Measurements from ENCODE around the gene HOOK2. TPM values are rescaled to one million over a fixed set of nuclear protein-coding genes. Genes with fewer than 3 reads are reported as not detected.

HOOK2 gene
- total RNA-seq, 1 donor, result 21.7 TPM

DNA sequence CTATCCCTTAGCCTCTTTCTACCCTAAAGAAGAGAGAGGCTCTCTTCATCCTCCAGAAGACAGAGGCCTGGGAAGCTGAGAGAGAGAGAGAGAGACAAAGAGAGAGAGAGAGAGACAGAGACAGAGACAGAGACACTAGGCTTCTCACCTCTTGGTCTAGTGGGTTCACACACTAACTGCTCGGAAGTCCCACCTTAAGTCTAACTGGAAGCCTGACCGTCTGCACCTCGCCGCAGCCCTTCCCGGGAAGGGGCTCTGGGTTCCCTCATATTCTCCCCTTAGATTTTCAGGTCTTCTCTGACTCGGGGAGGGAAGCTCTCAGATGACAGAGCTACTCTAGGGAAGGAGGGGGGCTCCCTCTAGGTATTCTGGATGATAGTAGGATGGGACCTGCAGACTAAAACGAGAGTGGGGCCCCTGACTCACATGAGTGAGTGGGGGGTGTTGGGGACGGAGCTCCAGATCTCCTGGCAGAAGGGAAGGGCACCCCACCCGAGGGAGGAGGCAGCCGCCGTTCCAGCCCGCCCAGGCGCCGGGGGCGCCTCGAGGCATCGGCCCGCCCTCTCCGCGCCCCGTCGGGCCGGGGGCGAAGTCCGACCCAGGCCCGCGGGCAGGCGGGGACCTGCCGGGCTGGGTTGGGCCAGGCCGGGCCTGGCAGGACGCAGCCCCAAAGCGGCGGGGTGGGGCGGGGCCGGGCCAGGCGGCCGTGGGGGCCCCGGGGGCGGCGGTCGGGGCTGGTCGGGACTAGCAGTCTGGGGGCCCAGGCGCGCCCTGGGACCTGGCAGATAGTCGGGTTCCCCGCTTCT is 13.9 kb upstream of the HOOK2 start:
- H2AFZ ChIP-seq (ENCODE audit: low read length), result peak overlapping the region; percentile 18
- DNase-seq (ENCODE audit: insufficient read length, low spot score, missing footprints), result peak; percentile 89
- peaks cover 28% of the 10 kb centered on the region for H3K4me1 ChIP-seq (ENCODE audit: insufficient read depth, low read length)
- H3K4me2 ChIP-seq (ENCODE audit: insufficient read depth, low read length), result peak overlapping the region; percentile 88
- no peaks in the 10 kb centered on the region for H3K36me3 ChIP-seq (ENCODE audit: insufficient read depth, low read length)
- H3K27ac ChIP-seq (ENCODE audit: low read depth, low read length), result peak overlapping the region; percentile 92
- H3K27me3 ChIP-seq (ENCODE audit: insufficient read depth, low read length), result no peaks in the 10 kb centered on the region
- H3K9me3 ChIP-seq (ENCODE audit: low read depth, low read length), result no peaks in the 10 kb centered on the region
- H3K4me3 ChIP-seq (ENCODE audit: insufficient read depth, low read length), result peak overlapping the region; percentile 98
- H4K20me1 ChIP-seq (ENCODE audit: insufficient read depth, low read length), result peaks cover 12% of the 10 kb centered on the region
- H3K79me2 ChIP-seq (ENCODE audit: insufficient read depth, low read length), result peaks cover 21% of the 10 kb centered on the region
- TF ChIP-seq, protein P1, sequence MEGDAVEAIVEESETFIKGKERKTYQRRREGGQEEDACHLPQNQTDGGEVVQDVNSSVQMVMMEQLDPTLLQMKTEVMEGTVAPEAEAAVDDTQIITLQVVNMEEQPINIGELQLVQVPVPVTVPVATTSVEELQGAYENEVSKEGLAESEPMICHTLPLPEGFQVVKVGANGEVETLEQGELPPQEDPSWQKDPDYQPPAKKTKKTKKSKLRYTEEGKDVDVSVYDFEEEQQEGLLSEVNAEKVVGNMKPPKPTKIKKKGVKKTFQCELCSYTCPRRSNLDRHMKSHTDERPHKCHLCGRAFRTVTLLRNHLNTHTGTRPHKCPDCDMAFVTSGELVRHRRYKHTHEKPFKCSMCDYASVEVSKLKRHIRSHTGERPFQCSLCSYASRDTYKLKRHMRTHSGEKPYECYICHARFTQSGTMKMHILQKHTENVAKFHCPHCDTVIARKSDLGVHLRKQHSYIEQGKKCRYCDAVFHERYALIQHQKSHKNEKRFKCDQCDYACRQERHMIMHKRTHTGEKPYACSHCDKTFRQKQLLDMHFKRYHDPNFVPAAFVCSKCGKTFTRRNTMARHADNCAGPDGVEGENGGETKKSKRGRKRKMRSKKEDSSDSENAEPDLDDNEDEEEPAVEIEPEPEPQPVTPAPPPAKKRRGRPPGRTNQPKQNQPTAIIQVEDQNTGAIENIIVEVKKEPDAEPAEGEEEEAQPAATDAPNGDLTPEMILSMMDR (IDR thresholded peaks at IDR 0.05; ENCODE audit: extremely low read depth, low read depth, low read length), result no peak

DNA sequence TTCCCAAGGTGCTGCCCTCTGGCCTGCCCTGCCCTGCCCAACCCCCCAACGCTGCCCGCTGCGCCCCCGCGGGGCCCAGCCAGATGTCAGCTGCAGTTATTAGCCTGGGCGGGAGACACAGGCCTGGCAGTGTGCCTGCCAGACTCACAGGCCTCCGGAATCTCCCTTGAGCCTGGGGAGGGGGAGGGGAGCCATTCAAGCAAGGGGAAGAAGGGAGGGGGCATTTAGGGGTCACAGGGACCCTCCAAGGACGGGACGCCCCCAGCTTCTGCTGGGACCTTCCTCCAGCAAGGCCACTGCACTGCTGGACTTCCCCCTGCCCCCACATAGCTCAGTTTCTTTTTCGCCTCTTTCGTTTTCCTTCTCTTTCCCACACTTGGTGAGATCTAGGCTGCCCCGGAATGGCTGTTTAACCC is 13.3 kb upstream of the HOOK2 start:
- Histone ChIP-seq H3K4me1 (ENCODE audit: insufficient read depth, low read length) (peaks cover 26% of the 10 kb centered on the region), H3K27me3 (ENCODE audit: insufficient read depth, low read length) (no peaks in the 10 kb centered on the region), H2AFZ (ENCODE audit: low read length) (peak overlapping the region; percentile 28), H3K4me3 (ENCODE audit: insufficient read depth, low read length) (peak overlapping the region; percentile 98), H3K27ac (ENCODE audit: low read depth, low read length) (peak overlapping the region; percentile 92), H4K20me1 (ENCODE audit: insufficient read depth, low read length) (peaks cover 12% of the 10 kb centered on the region), H3K79me2 (ENCODE audit: insufficient read depth, low read length) (peaks cover 21% of the 10 kb centered on the region), H3K4me2 (ENCODE audit: insufficient read depth, low read length) (peak overlapping the region; percentile 88), H3K9me3 (ENCODE audit: low read depth, low read length) (no peaks in the 10 kb centered on the region), H3K36me3 (ENCODE audit: insufficient read depth, low read length) (no peaks in the 10 kb centered on the region)
- TF ChIP-seq, protein P1 (IDR thresholded peaks at IDR 0.05; ENCODE audit: extremely low read depth, low read depth, low read length), result no peak
- peak; percentile 95 for DNase-seq (ENCODE audit: insufficient read length, low spot score, missing footprints)

- Histone ChIP-seq H3K27ac (ENCODE audit: low read depth, low read length) (peak overlapping the region; percentile 92), H3K4me1 (ENCODE audit: insufficient read depth, low read length) (peaks cover 31% of the 10 kb centered on the region), H3K36me3 (ENCODE audit: insufficient read depth, low read length) (no peaks in the 10 kb centered on the region), H3K4me2 (ENCODE audit: insufficient read depth, low read length) (peak overlapping the region; percentile 88), H3K4me3 (ENCODE audit: insufficient read depth, low read length) (peak overlapping the region; percentile 98), H3K27me3 (ENCODE audit: insufficient read depth, low read length) (no peaks in the 10 kb centered on the region), H3K9me3 (ENCODE audit: low read depth, low read length) (no peaks in the 10 kb centered on the region), H4K20me1 (ENCODE audit: insufficient read depth, low read length) (peaks cover 12% of the 10 kb centered on the region), H2AFZ (ENCODE audit: low read length) (peak overlapping the region; percentile 28), H3K79me2 (ENCODE audit: insufficient read depth, low read length) (peaks cover 19% of the 10 kb centered on the region)
- TF ChIP-seq, protein P1 (IDR thresholded peaks at IDR 0.05; ENCODE audit: extremely low read depth, low read depth, low read length), result no peak
- DNase-seq (ENCODE audit: insufficient read length, low spot score, missing footprints), result no peak
Observed at GRCh38 chr19:12788042-12788681, 12.8 kb upstream of the HOOK2 start.

DNA sequence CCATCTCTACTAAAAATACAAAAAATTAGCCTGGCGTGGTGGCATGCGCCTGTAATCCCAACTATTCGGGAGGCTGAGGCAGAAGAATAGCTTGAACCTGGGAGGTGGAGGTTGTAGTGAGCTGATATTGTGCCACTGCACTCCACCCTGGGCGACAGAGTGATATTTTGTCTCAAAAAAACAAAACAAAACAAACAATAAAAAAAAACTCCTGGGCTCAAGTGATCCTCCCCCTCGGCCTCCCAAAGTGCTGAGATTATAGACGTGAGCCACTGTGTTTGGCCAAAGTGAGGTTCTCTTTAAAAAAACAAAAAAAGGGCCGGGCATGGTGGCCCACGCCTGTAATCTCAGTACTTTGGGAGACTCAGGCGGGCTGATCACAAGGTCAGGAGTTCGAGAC is 12.1 kb upstream of the HOOK2 start:
- Histone ChIP-seq H3K27me3 (ENCODE audit: insufficient read depth, low read length) (no peaks in the 10 kb centered on the region), H2AFZ (ENCODE audit: low read length) (no peak overlapping the region), H3K4me3 (ENCODE audit: insufficient read depth, low read length) (no peak overlapping the region), H3K27ac (ENCODE audit: low read depth, low read length) (no peak overlapping the region), H3K36me3 (ENCODE audit: insufficient read depth, low read length) (no peaks in the 10 kb centered on the region), H3K4me1 (ENCODE audit: insufficient read depth, low read length) (peaks cover 37% of the 10 kb centered on the region), H3K79me2 (ENCODE audit: insufficient read depth, low read length) (peaks cover 12% of the 10 kb centered on the region), H3K9me3 (ENCODE audit: low read depth, low read length) (no peaks in the 10 kb centered on the region), H4K20me1 (ENCODE audit: insufficient read depth, low read length) (peaks cover 9% of the 10 kb centered on the region), H3K4me2 (ENCODE audit: insufficient read depth, low read length) (no peak overlapping the region)
- TF ChIP-seq, protein P1 (IDR thresholded peaks at IDR 0.05; ENCODE audit: extremely low read depth, low read depth, low read length), result no peak
- no peak for DNase-seq (ENCODE audit: insufficient read length, low spot score, missing footprints)
